ENCODE data around the gene ADAMTSL2.

ADAMTSL2 gene

GRCh38 chr9:133575186-133576030, 40.9 kb downstream of the ADAMTSL2 start:
- no peak for ATAC-seq
- DNase-seq, result no peak

- ATAC-seq, result no peak
- DNase-seq, result no peak
Observed at GRCh38 chr9:133576031-133576874, 41.7 kb downstream of the ADAMTSL2 start.

DNA sequence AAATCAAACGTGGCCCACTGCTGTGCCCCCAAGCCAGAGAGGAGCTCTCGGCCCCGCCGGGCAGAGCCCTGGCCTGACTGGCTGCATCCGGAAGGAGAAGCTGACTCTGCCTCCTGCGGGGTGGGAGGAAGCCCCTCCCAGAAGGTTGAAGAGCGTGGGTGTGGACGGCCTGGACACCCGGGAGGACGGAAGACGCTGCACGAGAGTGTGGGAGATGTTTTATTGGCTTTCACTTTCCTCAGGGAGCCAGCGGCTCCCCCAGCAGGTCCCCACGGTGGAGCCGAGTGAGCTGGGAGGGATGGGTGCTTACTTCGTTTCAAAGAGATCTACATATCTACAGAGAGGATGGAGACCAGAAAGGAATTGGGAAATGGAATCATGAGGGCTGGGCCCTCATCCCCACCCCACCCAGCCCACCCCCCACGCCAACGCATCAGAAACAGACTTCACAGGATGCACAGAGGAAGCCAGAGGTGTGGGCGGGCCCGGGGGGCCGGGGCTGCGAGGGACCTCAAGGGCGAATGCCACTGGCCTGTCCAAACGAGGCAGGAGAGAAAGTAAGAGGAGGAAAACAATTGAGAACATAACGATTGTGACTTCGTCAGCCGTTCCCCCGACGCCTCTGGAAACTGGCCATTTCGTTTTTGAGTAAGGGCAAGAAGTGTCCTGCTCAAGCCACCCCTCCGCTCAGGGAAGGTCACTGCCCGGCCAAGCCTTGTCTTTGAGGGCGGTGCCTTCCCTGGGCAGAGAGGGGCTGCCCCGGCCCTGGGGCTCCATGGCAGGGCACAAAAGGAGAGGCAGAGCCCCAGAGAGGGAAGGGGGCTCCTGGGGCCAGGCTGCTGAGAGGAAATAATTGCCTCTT, 42.6 kb downstream of the ADAMTSL2 start:
- ATAC-seq (no peak), DNase-seq (no peak)

GRCh38 chr9:133577737-133578112, 43.2 kb downstream of the ADAMTSL2 start:
- DNase-seq, result no peak
- no peak for ATAC-seq

GRCh38 chr9:133578524-133579441, 44.3 kb downstream of the ADAMTSL2 start:
- DNase-seq, result no peak
- ATAC-seq, result no peak

DNA sequence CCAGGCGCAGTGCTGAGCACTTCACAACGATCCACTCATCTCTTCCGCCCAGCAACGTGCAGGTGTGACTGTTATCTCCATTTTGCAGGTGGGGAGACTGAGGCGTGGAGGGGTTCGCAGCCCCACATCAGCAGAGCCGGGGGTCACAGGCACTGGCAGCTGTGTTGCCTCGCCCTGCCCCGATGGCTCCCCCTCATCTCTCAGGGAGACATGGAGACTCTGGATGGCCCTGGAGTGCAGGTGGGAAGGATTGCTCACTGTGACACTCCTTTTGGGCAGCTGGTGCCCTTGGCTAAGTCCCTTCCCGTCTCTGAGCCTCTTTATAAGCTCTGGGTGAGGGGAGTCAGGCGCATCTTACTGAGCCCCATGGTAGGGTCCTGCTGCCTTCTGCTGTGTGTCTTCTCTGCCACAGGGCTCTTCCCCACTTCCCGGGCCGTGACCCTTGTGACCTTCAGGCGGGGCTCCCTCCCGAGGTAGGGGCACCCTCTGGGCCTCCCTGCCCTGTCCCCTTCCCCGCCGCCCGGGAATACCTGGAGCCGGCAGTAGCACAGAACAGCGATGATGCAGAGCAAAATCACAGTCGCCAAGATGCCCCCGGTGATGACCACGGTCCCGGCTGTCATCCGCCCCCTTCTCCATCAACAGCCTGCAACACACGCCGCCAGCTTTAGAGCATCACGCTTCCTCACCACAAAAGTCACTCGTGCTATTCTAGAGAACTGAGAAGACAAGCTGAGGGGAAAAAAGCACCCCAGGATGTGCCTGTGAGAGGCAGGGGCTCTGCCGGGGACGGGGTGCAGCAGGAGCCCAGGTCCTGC, 45.3 kb downstream of the ADAMTSL2 start:
- no peak for DNase-seq
- ATAC-seq, result no peak

GRCh38 chr9:133580419-133580738, 45.9 kb downstream of the ADAMTSL2 start:
- ATAC-seq (no peak), DNase-seq (no peak)

DNA sequence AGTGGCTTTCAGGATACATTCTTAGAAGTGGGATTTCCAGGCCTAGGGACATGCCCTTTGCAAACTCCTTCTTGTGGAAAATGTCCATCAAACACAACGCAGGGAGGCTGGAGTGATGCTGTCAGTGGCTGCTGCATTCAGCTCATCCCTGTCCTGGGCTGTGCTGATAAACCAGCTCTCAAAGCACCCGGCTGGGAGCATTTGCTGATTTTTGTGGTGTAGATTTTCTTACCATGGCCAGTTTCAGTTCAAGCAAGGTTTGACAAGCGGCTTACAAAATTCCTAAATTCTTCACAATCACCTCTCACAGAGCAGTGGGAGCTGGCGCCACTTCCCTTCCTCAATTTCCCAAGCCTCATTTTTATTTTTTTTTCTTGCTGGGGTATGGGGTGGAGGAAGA, 46.5 kb downstream of the ADAMTSL2 start:
- DNase-seq, result no peak
- no peak for ATAC-seq

DNA sequence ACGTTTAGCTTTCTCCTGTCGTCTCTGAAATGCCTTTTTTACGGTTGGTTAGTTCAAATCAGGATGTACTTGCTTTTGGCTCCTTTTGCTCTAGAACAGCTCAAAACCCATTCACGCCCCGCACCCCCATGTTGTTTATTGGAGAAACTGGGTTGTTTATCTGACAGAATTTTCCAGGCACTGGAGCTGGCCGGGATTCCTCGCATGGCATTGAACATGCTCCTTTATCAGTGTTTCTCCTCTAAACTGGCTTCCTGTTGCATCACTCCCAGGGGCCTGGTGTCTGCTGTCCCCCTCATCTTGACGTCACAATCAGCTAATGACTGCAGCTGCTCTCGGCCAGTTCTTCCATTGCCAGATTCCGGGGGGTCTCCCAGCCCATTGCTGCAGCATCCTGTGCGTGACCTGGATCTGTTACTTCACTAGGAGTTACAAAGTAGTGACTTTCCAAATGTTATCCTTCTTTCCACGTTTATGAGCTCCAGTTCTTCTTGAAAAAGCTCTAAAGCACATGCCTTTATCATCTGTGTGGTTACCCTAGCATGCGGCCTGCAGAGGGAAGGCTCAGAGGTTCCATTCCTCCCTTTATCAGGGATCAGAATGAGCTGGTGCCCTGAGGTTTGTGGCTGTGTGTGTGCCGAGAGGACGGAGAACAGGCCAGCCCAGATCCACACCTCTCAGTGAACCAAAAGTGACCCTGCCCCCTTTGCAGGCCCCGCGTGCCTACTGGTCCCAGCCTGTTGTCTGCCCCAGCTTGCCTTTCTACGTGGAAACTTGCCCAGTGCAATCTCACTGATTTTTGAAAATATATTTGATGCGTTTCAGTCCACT, 47.2 kb downstream of the ADAMTSL2 start:
- DNase-seq, result no peak
- ATAC-seq, result no peak

GRCh38 chr9:133582501-133583045, 48.1 kb downstream of the ADAMTSL2 start:
- ATAC-seq, result no peak
- DNase-seq, result no peak

- ATAC-seq (no peak), DNase-seq (no peak)
Observed at GRCh38 chr9:133583111-133583510, 48.6 kb downstream of the ADAMTSL2 start.

DNA sequence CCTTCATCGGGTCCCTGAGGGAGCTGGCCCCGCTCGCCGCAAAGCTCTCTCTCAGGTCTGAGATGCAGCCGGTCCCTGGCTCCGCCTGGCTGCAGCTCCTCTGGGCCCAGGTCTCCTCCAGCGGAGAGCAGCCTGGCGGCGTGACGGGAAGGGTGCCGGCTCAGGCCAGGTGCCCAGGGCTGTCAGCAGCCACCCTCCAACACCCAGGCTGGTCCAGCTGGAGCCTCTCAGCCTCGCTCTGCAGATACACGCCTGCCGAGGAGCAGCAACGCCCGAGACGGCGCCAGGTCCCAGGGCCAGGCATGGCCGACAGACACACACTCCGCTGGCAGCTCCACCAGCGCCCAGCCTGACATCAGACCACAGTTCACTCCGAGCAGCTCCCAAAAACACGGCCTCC, 49.1 kb downstream of the ADAMTSL2 start:
- DNase-seq (no peak), ATAC-seq (no peak)

GRCh38 chr9:133584167-133584558, 49.7 kb downstream of the ADAMTSL2 start:
- ATAC-seq, result no peak
- DNase-seq, result no peak

DNA sequence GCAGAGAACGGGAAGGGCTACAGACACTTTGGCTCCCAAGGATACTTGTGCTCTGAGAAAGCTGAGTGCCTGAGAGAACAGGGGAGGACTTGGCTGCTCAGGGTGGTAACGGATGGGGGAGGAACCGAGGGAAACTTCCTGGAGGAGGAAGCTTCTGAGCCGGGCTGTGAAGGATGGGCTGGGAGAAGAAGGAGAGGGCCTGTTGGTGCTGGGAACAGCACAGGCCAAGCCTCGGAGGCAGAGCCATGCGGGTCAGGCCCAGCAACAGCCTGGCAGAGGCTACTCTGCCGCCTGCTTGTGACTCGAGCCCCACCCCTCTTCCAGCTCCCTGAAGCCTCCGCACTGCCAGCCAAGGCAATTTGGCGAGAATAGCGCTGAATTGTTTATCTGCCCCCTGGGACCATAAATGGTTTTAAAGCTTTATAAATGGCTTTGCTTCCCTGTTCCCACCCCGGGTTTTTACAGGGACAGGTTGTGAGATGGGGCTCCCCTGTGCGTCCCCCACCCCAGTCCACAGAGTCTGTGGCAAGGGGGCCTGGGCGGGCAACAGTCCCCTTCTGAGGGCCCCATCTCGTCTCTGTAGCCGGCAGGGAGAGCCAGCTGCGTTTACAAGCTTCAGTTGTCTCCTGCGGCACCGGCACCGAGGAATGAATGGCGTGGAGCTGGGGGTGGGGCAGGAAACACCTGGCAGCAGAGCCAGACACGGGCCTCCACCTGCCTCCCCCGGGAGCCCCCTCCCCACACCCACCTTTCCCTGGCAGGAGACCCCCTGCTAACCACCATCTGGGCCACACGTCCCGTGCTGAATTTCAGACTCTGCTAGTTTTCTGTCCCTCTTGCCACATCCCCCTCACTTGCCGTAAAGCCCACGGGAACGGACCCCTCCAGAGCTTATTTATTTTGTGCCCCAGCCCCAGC, 50.3 kb downstream of the ADAMTSL2 start:
- ATAC-seq (no peak), DNase-seq (no peak)

- DNase-seq (no peak), ATAC-seq (no peak)
Observed at GRCh38 chr9:133585481-133586351, 51.2 kb downstream of the ADAMTSL2 start.

GRCh38 chr9:133587051-133587450, 52.5 kb downstream of the ADAMTSL2 start:
- no peak for ATAC-seq

GRCh38 chr9:133587466-133587865, 53.0 kb downstream of the ADAMTSL2 start:
- DNase-seq, result no peak
- ATAC-seq, result no peak

More at GRCh38 chr9:133587051-133587450, 52.5 kb downstream of the ADAMTSL2 start:
- no peak for DNase-seq

Data from stimulated activated naive CD8-positive, alpha-beta T cell treated with anti-CD3 and anti-CD28 coated beads, Interleukin-15, Interleukin-2, amounts not matched to agents 100 U/mL and 50 U/mL, for 24 hours (primary cell).